ENCODE measurements around the gene CCDC110. TPM values are rescaled to one million over a fixed set of nuclear protein-coding genes. Genes with fewer than 3 reads are reported as not detected.

CCDC110 gene
- total and polyA plus RNA-seq, 2 donors (not counting 3 experiments of a cell fraction or from before 2014, with no cell fraction given): 0.25 to 0.71 TPM

DNA sequence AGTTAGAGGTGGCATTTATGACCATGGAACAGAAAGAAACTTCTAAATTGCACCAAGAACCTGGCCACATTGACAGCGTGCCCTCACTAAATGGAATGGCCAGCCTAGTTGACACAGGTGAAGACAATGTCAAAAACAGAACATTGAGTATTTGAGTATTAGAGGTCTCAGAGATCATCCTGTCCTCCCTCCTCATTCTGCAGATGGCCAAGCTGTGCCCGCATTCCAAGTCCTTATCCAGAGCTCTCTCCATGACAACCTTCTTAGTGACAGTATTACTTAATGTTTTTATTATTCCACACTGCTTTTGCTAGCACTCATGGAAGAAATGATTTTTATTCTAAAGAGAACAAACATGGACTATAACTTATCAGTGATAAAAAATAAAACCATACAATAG is 9.9 kb upstream of the CCDC110 start:
- Histone ChIP-seq H2AFZ (ENCODE audit: low read depth, low read length) (no peak overlapping the region), H3K9me1 (replicated peaks; ENCODE audit: control insufficient read depth, extremely low read depth, insufficient read depth, low read length) (no peaks in the 10 kb centered on the region), H3K4me2 (ENCODE audit: insufficient read depth, low read length) (no peak overlapping the region), H3K4me1 (ENCODE audit: control insufficient read depth, extremely low read depth, insufficient read depth, low read length) (no peaks in the 10 kb centered on the region), H3K9ac (replicated peaks; ENCODE audit: extremely low read depth, insufficient read depth, low read length) (no peak overlapping the region), H3K9me3 (replicated peaks; ENCODE audit: control insufficient read depth, insufficient read depth, low read length) (no peaks in the 10 kb centered on the region), H3K36me3 (ENCODE audit: control insufficient read depth in 2 of 2, extremely low read depth in 1 of 2, insufficient read depth in 2 of 2, low read length in 2 of 2) (no peaks in the 10 kb centered on the region), H3K4me3 (replicated peaks in 1 of 3; ENCODE audit: insufficient read depth in 1 of 3, low read depth in 1 of 3, low read length in 3 of 3) (no peak overlapping the region), H3K79me2 (ENCODE audit: control insufficient read depth, insufficient read depth, low read length) (no peaks in the 10 kb centered on the region), H3K27me3 (ENCODE audit: control insufficient read depth in 2 of 2, insufficient read depth in 2 of 2, low read length in 2 of 2) (no peaks in the 10 kb centered on the region), H3K27ac (ENCODE audit: insufficient read depth, low read depth, low read length) (no peak overlapping the region), H4K20me1 (replicated peaks; ENCODE audit: control insufficient read depth, extremely low read depth, insufficient read depth, low read length) (no peaks in the 10 kb centered on the region)
- ChIA-PET POLR2A (no interaction called here), CTCF (interaction anchor here (1.0 to 2.1 kb wide), 2 partner anchors 10 to 114 kb away, joined by 3 to 5 read pairs; partner anchors contain the start of gene CCDC110)
- DNase-seq (ENCODE audit: low read depth, low spot score) (no peak), FAIRE-seq (no peak)
- intact Hi-C loops (cut with micrococcal nuclease) (no loop called here), dilution Hi-C loops (cut with MboI; ENCODE audit: extremely low pct_ligation_motif_present, low sequenced_read_pairs) (no loop called here)
- no TSS peak for BruUV-seq (replicated peaks)
- TF ChIP-seq MYC (IDR thresholded peaks at IDR 0.05; ENCODE audit: low read depth, low read length): no peak
- TF ChIP-seq GATA2 (IDR thresholded peaks at IDR 0.05; ENCODE audit: insufficient read depth, insufficient read length, low read depth, low read length): no peak
- no peak for TF ChIP-seq JUN (IDR thresholded peaks at IDR 0.05; ENCODE audit: borderline replicate concordance, insufficient read depth, insufficient read length, low read depth)

DNA sequence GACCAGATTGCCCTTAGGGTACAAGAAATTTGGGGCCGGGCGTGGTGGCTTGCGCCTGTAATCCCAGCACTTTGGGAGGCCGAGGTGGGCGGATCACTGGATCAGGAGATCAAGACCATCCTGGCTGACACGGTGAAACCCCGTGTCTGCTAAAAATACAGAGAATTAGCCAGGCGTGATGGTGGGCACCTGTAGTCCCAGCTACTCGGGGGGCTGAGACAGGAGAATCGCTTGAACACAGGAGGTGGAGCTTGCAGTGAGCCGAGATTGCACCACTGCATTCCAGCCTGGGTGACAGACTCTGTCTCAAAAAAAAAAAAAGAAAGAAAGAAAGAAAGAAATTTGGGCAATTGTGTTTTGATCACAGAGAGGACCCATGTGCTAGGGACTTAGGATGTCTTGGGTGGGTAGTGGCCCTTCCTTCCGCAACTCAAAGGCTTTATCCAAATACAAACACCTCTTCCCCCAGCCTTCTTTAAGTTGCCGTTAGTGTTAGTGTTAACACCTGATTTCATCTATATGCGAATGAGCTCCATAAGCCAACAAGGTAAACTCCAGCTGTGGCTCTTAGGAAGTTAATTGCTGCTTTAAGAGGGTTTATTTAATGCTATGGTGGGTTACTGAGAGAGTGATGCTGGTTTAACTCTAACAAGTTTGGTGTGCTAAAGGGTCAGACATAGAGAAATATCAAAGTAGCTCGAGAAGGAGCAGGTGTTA is 8.6 kb upstream of the CCDC110 start:
- DNase-seq (ENCODE audit: low read depth, low spot score) (no peak), FAIRE-seq (no peak)
- H2AFZ ChIP-seq (ENCODE audit: low read depth, low read length): no peak overlapping the region
- no peaks in the 10 kb centered on the region for H3K4me1 ChIP-seq (ENCODE audit: control insufficient read depth, extremely low read depth, insufficient read depth, low read length)
- H3K79me2 ChIP-seq (ENCODE audit: control insufficient read depth, insufficient read depth, low read length): no peaks in the 10 kb centered on the region
- no peak overlapping the region for H3K4me2 ChIP-seq (ENCODE audit: insufficient read depth, low read length)
- CTCF ChIA-PET: interaction anchor here (0.9 to 1.6 kb wide), 2 partner anchors 54 to 117 kb away, joined by 4 read pairs; no protein-coding TSS in a partner anchor
- POLR2A ChIA-PET: no interaction called here
- no peak overlapping the region for H3K4me3 ChIP-seq (replicated peaks in 1 of 3; ENCODE audit: insufficient read depth in 1 of 3, low read depth in 1 of 3, low read length in 3 of 3)
- no peaks in the 10 kb centered on the region for H3K36me3 ChIP-seq (ENCODE audit: control insufficient read depth in 2 of 2, extremely low read depth in 1 of 2, insufficient read depth in 2 of 2, low read length in 2 of 2)
- H3K9me3 ChIP-seq (replicated peaks; ENCODE audit: control insufficient read depth, insufficient read depth, low read length): no peaks in the 10 kb centered on the region
- no peaks in the 10 kb centered on the region for H3K27me3 ChIP-seq (ENCODE audit: control insufficient read depth in 2 of 2, insufficient read depth in 2 of 2, low read length in 2 of 2)
- no peak for TF ChIP-seq EZH2 (IDR thresholded peaks at IDR 0.05; ENCODE audit: borderline replicate concordance, low read depth, low read length, severe bottlenecking)
- TF ChIP-seq GATA2 (IDR thresholded peaks at IDR 0.05; ENCODE audit: insufficient read depth, insufficient read length, low read depth, low read length): no peak
- TF ChIP-seq, protein P1, sequence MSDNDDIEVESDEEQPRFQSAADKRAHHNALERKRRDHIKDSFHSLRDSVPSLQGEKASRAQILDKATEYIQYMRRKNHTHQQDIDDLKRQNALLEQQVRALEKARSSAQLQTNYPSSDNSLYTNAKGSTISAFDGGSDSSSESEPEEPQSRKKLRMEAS (IDR thresholded peaks at IDR 0.05; ENCODE audit: insufficient read depth, insufficient read length): no peak
- TF ChIP-seq FOS (IDR thresholded peaks at IDR 0.05; ENCODE audit: borderline replicate concordance, insufficient read depth, low read length): no peak
- no peak for TF ChIP-seq JUN (IDR thresholded peaks at IDR 0.05; ENCODE audit: borderline replicate concordance, insufficient read depth, insufficient read length, low read depth)
- no peak for TF ChIP-seq POLR2A (IDR thresholded peaks at IDR 0.05; ENCODE audit: low read depth, low read length)
- TF ChIP-seq POLR2AphosphoS5 (IDR thresholded peaks at IDR 0.05; ENCODE audit: insufficient read depth, low read depth, low read length): no peak
- TF ChIP-seq MYC (IDR thresholded peaks at IDR 0.05; ENCODE audit: low read depth, low read length): no peak
- TF ChIP-seq, protein P2, sequence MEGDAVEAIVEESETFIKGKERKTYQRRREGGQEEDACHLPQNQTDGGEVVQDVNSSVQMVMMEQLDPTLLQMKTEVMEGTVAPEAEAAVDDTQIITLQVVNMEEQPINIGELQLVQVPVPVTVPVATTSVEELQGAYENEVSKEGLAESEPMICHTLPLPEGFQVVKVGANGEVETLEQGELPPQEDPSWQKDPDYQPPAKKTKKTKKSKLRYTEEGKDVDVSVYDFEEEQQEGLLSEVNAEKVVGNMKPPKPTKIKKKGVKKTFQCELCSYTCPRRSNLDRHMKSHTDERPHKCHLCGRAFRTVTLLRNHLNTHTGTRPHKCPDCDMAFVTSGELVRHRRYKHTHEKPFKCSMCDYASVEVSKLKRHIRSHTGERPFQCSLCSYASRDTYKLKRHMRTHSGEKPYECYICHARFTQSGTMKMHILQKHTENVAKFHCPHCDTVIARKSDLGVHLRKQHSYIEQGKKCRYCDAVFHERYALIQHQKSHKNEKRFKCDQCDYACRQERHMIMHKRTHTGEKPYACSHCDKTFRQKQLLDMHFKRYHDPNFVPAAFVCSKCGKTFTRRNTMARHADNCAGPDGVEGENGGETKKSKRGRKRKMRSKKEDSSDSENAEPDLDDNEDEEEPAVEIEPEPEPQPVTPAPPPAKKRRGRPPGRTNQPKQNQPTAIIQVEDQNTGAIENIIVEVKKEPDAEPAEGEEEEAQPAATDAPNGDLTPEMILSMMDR (IDR thresholded peaks at IDR 0.05; ENCODE audit: extremely low read depth in 1 of 2, insufficient read depth in 1 of 2, low read depth in 1 of 2, low read length in 2 of 2): no peak
- H4K20me1 ChIP-seq (replicated peaks; ENCODE audit: control insufficient read depth, extremely low read depth, insufficient read depth, low read length): no peaks in the 10 kb centered on the region
- no TSS peak for BruUV-seq (replicated peaks)
- dilution Hi-C loops (cut with MboI; ENCODE audit: extremely low pct_ligation_motif_present, low sequenced_read_pairs): no loop called here
- intact Hi-C loops (cut with micrococcal nuclease): no loop called here
- no peak overlapping the region for H3K27ac ChIP-seq (ENCODE audit: insufficient read depth, low read depth, low read length)
- H3K9me1 ChIP-seq (replicated peaks; ENCODE audit: control insufficient read depth, extremely low read depth, insufficient read depth, low read length): no peaks in the 10 kb centered on the region
- H3K9ac ChIP-seq (replicated peaks; ENCODE audit: extremely low read depth, insufficient read depth, low read length): no peak overlapping the region

All from endothelial cell of umbilical vein (primary cell).